Gastrocnemius medialis (tissue), 4 donors: Measurements from ENCODE around the gene JAKMIP1.

Experiments used
- CTCF ChIP-seq, 5 experiments: fragments of 450-650 bp in 3 of 5; fragments of 200-600 bp in 2 of 5; sonication (generic) in 2 of 5; IDR thresholded peaks in 4 of 5; conservative IDR thresholded peaks in 1 of 5; 1 replicate in 4 of 5; 2 replicates in 1 of 5; pipeline ENCODE4 v1.5.1; 2016 to 2019; ENCODE audit warnings: antibody characterized with exemption in 5 of 5, mild to moderate bottlenecking in 3 of 5, moderate library complexity in 3 of 5
- POLR2A ChIP-seq, 2 donors: fragments of 450-650 bp; IDR thresholded peaks; one replicate each; pipeline ENCODE4 v1.6.1; 2017; ENCODE audit warnings: antibody characterized with exemption in 2 of 2, mild to moderate bottlenecking in 2 of 2, moderate library complexity in 2 of 2

- TF ChIP-seq CTCF (IDR thresholded peaks at IDR 0.05 in 4 of 5, conservative IDR thresholded peaks at IDR 0.05 in 1 of 5), result no peak
- TF ChIP-seq POLR2A (IDR thresholded peaks at IDR 0.05), result no peak
These were observed 145.3 kb downstream of the JAKMIP1 start for GRCh38 chr4:6055030-6055429.
